GM12891 (cell line): Measurements from ENCODE around the gene GBP3.
"Not testable (repeated sequence)": the region's sequence is repeated elsewhere in the genome, so short reads cannot be mapped to it uniquely, and the experiment has no call there.

Source experiments
- DNase-seq: peaks from one replicate; pipeline ENCODE4 v3.0.0; 2011; ENCODE audit warnings: low spot score; ENCODE audit not compliant: insufficient read length
- FAIRE-seq: peaks from 2 replicates; lab custom pipeline; 2011; peaks lifted over from hg19 to GRCh38; lab: Jason Lieb, UNC
- PAX5 ChIP-seq: IDR thresholded peaks from 2 replicates; pipeline ENCODE4 v1.6.1; 2011; ENCODE audit warnings: low read length, moderate library complexity, mild to moderate bottlenecking; ENCODE audit not compliant: insufficient read depth, severe bottlenecking
- POLR2A ChIP-seq: IDR thresholded peaks from 2 replicates; pipeline ENCODE4 v1.6.1; 2011; ENCODE audit warnings: low read depth, low read length, control low read depth
- POLR2AphosphoS5 ChIP-seq: IDR thresholded peaks from 2 replicates; pipeline ENCODE4 v1.6.1; 2011; ENCODE audit warnings: low read depth, low read length, control low read depth
- POU2F2 ChIP-seq: IDR thresholded peaks from 2 replicates; pipeline ENCODE4 v1.6.1; 2011; ENCODE audit warnings: low read depth, mild to moderate bottlenecking, control low read depth, low read length, moderate library complexity
- SPI1 ChIP-seq: IDR thresholded peaks from 2 replicates; pipeline ENCODE4 v1.6.1; 2011; ENCODE audit warnings: low read depth, low read length, control low read depth
- TAF1 ChIP-seq: IDR thresholded peaks from 2 replicates; pipeline ENCODE4 v1.6.1; 2011; ENCODE audit warnings: low read depth, low read length, control low read depth

The GBP3 gene

DNA sequence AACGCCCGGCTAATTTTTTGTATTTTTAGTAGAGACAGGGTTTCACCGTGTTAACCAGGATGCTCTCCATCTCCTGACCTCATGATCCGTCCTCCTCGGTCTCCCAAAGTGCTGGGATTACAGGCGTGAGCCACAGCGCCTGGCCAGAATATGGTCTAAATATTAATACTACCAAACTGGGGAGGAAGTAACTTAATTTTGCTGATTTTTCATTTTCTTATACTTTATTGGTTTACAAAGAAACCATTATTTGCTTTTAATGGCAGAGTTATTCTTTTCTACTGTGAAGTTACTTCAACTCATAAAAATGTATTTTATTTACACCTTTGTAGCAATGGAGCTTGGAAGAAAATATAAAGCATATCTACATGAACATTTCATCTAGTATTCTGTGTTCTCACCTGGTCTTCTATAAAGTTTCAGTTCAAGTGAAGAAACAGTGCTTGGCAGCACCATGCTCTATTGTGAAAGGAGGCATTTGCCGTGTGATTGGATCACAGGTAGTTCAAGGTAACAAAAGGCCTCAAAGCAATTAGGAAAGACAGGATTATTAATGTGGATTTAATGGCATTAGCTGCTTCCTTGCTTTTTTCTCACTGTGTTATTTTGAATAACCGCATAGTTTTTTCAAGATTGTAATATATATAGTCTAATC lies 28.8 kb upstream of the GBP3 start:
- FAIRE-seq = no peak
- no peak for DNase-seq
- TF ChIP-seq POLR2A (no peak), PAX5 (no peak), POLR2AphosphoS5 (no peak), SPI1 (no peak), TAF1 (no peak), POU2F2 (no peak)

DNA sequence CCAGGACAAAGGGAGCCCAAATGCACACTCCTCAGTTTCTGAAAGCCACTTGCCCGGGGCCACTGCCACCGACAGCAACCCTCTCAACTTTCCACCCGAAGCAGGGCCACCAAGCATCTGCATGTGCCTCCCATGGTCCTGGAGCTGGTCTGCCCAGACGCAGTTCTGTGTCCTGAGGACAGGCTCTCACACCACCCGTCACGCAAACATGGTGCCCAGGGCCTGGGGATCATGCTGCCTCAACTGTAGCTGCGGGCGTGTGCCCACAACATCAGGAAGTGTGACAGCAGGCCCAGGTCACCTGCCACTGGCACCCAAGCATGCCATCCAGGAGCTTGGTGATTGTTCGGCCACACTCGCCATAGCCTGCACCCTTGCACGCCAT lies 28.0 kb upstream of the GBP3 start:
- FAIRE-seq (no peak), DNase-seq (no peak)
- no peak for TF ChIP-seq TAF1
- no peak for TF ChIP-seq PAX5
- no peak for TF ChIP-seq POU2F2
- no peak for TF ChIP-seq POLR2AphosphoS5
- no peak for TF ChIP-seq POLR2A
- TF ChIP-seq SPI1 = no peak

DNA sequence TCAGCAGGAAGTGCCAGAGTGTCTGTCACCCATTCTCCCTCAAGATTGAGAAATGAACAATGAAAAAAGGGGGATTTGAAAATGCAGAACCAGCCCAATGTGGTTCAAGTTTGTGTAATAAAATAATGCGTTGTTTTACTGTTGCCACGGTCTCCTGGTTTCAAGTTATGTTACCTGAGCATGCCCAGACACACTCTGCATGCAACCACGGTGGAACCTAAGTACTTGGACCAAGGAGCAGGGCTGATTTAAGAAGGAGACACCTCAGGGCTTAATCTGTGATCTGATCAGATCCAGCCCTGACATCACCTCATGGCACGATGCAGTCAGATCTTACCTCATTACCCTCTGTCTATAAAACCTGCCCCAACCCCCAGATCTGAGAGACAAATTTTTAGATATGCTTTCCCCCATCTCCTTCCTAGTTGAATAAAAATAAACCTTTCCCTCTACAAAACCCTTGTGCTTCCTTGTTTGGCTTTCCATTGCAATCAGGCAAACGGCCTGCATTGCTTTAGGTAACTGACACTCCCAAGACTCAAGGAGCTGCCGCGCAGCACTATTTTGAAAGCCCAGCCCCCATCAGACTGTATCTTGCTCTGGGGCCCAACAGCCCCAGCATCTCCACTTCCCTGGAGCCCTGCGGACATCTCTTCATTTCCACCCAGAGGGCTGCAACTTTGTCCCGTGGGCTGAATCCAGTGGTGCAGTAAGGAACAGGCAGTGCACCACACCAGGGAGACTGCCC lies 27.4 kb upstream of the GBP3 start:
- peak; percentile 88 for FAIRE-seq
- not testable (repeated sequence) for DNase-seq

DNA sequence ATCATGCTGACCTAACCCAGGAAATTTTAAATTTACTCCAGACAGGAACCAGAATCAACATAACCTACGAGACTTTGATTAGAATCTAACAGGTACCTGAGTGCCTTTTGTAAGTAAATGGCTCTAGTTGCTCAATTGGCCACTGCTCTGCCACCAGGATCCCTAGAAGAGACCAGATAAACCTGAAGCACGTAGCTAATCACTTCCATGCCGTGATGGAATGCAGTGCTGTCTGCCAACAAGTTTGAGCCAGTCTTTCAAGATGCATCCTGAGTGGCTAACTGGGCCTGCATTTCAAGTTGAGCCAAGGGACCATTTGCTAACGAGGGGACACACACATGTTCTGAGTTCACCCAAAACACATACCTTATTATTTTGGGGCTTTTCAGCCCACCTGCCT lies 26.5 kb upstream of the GBP3 start:
- not testable (repeated sequence) for DNase-seq
- peak; percentile 63 for FAIRE-seq

More for the DNA sequence above, 27.4 kb upstream of the GBP3 start:
- TF ChIP-seq SPI1 = peak; percentile 47

DNA sequence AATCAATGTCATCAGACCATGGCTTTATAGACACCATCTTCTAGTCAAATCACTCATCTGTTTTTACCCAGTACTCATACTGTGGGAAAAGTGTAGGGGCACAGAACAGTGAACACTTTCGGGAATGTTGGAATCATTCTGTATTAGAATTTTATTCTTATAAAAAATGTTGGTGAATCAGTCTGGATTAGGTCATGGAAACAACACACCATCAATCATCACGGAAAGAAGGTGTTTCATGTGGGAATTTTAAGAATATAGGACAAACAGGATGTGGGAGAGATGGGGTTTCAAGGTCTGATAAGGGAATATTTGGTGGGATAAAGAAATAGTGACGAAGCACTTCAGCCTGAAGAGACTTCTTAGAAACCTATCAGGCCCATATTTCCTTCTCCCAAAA lies 25.1 kb upstream of the GBP3 start:
- TF ChIP-seq SPI1 = no peak
- TF ChIP-seq PAX5 = no peak
- TF ChIP-seq POLR2A = no peak
- no peak for TF ChIP-seq POU2F2
- TF ChIP-seq TAF1 = no peak
- no peak for TF ChIP-seq POLR2AphosphoS5
- no peak for DNase-seq
- FAIRE-seq = no peak

DNA sequence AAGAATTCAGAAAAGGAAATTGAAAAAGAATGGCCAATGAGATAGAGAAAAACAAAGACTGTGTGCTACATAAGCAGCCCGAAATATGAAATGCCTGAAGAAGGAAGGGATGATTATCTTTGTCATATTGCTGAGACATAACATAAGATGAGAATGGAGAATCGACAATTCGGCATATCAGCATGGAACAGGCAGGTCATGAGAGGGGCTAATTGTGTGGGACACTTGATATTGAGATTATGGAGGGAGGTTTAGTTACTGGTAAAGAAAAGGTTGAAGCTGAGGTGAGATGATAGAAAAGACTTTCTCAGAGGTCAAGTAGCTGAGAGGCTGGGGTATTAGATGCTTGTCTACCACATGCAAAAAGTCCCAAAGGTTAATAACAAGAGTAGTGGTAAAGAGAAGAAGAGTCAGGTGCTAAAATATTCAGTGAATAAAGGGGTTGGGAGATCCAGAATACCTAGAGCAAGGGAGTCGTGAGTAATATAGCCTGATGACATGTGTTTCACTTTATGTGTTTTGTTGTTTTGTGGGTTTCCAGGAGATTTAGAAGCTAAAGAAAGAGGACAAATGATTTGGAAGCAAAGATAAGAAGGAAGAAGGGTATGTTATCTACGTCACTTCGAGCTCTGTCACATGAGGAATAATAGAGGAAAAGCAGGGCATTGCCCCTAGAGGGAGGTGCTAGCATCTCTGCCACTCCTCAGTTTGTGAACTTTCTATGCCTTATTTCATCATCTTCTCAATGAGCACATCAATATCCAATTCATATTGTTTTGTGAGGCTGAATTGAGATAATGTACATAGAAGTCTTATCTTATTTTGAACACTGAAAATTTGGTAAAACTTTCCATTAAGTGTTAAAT lies 23.9 kb upstream of the GBP3 start:
- not testable (repeated sequence) for DNase-seq

DNA sequence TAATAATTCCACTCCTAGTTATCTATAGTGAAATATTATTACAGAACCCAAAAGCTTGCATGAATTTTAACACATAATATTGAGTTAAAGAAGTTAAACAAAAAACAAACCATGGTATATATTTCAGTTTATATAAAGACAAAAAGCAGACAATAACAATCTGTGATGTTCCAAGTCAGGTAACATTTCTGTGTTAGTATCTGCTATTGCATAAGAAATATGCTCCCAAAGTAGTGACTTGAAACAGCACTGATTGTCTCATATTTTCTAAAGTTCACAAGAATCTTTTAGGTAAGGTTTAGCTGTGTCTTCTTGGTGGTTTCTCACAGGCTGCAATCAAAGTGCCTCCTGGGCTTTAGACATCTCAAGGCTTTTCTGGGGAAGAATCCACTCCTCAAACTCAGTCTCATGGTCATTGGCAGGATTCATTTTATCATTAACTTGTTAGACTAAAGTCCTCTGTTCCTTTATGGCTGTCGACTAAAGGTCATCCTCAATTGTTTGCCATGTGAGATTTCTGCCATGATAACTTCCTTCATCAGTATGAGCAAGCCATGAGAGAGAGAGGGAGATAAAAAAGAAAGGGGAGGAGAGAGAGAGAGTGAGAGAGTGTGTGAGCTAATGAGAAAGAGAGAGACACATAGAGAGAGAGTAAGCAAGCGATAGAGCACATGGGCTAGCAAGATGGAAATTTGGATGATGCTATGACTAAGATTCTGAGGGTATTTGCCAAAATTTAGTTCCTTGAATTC lies 22.5 kb upstream of the GBP3 start:
- no peak for TF ChIP-seq POLR2AphosphoS5
- no peak for TF ChIP-seq TAF1
- no peak for TF ChIP-seq POLR2A
- FAIRE-seq (peak; percentile 23), DNase-seq (no peak)

More for the DNA sequence above, 23.9 kb upstream of the GBP3 start:
- peak; percentile 74 for FAIRE-seq

DNA sequence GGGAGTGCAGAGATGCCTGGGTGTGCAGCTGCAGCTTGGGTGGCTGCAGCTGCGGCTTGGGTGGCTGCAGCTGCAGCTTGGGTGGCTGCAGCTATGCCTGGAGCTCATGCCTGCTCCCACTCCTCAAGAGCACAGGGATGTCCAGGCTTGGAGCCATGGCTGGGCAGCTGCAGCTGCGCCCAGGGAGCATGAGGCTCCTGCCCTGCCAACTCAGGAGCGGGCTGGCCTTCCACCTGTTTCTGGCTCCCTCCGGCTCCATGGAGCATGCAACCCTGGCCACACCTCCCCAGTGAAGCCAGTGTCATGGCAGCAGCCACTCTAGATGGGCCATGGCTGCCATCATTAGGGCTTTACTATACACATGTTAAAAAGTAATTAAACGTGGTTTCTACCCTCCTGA lies 21.3 kb upstream of the GBP3 start:
- TF ChIP-seq POU2F2 = no peak
- no peak for TF ChIP-seq POLR2AphosphoS5
- TF ChIP-seq POLR2A = no peak
- DNase-seq (no peak), FAIRE-seq (no peak)

DNA sequence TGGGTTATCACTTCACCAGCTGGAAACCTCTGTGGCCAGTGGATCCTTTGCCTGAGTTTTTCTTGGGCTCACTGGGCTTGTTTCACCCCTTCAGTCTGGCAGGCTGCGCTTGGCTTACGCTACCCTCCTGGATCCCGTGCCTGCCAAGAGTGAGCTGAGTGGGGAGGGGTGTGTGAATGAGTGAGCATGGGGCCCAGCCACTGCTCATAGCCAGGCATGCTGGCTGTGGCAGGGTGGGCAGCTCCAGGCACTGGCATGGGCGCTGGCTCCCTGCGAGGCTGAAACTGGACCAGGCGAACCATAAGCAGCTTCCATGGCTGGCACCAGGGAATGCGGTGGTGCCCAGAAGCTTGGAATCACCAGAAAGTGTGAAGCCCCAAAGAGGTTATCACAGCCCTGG lies 19.8 kb upstream of the GBP3 start:
- FAIRE-seq (no peak), DNase-seq (no peak)

DNA sequence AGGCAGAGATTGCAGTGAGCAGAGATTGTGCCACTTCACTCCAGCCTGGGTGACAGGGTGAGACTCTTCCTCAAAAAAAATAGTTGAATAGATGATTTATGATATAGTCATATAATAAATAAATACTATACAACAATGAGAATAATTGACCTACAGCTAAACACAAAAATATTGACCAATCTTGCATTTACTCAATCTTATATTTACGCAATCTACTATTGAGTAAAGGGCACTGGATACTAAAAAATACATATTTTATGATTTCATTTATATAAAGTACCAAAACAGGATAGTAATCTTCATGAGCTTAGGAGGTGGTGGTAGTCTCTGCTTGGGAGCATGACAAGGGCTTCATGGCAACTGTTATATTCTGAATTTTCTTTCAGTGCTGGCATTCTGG lies 19.1 kb upstream of the GBP3 start:
- TF ChIP-seq TAF1 (no peak), PAX5 (no peak), POLR2AphosphoS5 (no peak), POLR2A (no peak), POU2F2 (no peak)
- DNase-seq = no peak
- no peak for FAIRE-seq

More for the DNA sequence above, 19.8 kb upstream of the GBP3 start:
- no peak for TF ChIP-seq PAX5
